Stromal cell of bone marrow (primary cell): ENCODE data around the gene MLXIPL.
"Not testable (repeated sequence)": the region's sequence is repeated elsewhere in the genome, so short reads cannot be mapped to it uniquely, and the experiment has no call there.

Source experiments
- DNase-seq: peaks from one replicate; pipeline ENCODE4 v3.0.0-alpha.2; 2012; ENCODE audit warnings: low read depth

MLXIPL gene

GRCh38 chr7:73623798-73624668, at the start of gene MLXIPL:
MLXIPL (minus strand) TSS chr7:73624522; CDS start chr7:73624492, 30 bp downstream.
- no peak for DNase-seq

GRCh38 chr7:73671857-73672445, 47.6 kb upstream of the MLXIPL start:
- no peak for DNase-seq

DNA sequence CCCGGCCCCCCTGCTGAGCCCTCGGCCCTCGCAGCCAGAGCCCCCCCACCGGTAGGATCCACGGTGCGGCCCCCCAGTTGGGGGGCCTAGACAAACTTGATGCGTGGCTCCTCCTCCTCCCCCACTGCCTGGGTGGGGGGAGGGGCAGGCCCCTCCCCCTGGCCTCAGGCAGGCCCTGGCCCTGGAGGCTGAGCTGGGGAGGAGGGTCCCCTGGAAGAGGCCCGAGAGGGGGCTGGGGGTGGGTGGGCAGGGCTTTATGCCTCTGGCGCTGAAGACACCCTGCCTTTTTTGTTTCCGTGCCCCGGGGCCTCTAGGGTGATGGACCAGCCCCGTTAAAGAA, 47.0 kb upstream of the MLXIPL start:
- DNase-seq = no peak

DNA sequence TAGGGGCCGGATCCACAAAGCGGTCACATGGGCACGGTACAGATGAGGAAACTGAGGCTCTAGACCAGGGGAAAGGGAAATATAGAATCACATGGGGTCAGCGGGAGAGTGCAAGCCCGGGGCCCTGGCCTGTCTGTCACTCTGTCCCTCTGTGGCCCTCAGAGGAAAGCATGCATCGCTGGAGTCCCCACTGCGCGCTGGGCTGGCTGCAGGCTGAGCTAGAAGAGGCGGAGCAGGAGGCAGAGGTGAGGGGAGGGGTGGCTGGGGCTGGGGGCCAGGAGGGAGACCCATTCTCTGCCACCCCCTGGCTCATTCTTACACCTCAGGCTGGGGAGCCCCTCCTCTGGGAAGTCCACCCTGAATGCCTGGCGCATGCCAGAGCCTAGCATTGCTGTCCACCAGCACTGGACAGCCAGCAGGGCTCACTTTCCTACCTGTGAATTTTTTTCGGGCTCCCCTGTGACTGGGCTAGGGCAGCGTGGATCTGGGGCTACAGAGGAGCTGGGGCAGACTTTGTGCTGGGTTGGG, 45.6 kb upstream of the MLXIPL start:
- DNase-seq = no peak

- no peak for DNase-seq
These were observed 45.0 kb upstream of the MLXIPL start for GRCh38 chr7:73669288-73669701.

GRCh38 chr7:73668886-73669230, 44.5 kb upstream of the MLXIPL start:
- no peak for DNase-seq

- no peak for DNase-seq
These were observed 44.0 kb upstream of the MLXIPL start for GRCh38 chr7:73668103-73668885.

DNA sequence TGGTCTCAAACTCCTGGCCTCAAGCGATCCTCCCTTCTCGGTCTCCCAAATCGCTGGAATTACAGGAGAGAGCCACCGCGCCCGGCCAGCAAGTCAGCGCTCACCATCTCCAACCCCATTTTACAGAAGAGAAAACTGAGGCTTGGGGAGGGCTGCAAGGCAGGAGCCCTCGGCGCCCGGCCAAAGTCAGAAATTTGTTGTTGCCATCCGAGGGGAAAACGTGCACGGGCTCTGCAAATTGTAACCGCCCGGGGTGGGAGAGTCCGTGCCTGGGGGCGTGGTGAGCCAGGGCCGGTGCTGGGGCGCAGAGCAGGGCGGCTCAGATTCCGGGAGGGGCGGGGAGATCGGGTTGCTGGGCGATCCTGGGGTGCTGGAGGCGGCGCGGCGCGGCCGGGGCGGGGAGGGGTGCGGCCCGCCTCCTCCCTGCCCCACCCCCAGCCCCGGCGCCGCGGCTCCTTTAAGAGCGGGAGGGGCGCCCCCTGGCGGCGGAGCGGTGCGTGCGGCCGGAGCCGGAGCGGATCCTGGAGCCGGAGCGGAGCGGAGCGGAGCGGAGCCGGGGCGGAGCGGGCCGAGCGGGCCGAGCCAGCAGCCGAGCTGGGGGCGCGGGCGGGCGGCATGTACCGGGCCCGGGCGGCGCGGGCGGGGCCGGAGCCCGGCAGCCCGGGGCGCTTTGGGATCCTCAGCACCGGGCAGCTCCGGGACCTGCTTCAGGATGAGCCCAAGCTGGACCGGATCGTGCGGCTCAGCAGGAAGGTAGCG, 43.2 kb upstream of the MLXIPL start, which contains the start of gene VPS37D:
Gene VPS37D, plus strand, starts transcription at position 488 of the 759 bp plus-strand sequence. Its CDS starts 128 bp downstream, at position 616.
- peak; percentile 79 for DNase-seq

DNA sequence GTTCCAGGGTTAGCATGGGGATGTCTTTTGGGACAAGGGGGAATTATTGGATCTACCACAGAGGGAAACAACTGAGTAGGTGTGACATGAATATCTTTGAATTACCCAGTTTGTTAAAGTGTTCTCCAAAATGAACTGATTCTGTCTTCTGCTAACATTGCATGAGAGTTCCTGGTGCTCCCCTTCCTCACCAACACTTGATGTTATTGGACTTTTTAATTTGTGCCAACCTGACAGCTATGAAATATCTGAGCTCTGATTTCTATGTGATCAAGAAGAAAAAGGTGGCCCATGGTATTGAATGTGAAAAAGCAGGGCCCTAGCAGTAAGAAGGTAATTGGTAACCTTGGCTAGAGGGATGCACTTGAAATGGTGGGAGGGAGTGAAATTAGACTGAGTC, 38.7 kb upstream of the MLXIPL start:
- DNase-seq = no peak

DNA sequence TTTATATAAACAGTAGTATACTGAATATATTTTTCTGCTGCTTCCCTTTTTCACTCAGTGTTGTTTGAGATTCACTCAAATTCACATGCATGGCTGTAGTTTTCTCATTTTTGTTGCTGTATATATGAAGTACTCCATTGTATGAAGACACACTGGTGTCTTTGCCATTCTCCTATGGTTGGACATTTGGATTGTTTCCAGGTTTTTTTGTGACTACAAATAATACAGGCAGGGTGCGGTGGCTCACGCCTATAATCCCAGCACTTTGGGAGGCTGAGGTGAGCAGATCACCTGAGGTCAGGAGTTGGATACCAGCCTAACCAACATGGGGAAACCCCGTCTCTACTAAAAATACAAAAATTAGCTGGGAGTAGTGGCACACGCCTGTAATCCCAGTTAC, 36.3 kb upstream of the MLXIPL start:
- not testable (repeated sequence) for DNase-seq

DNA sequence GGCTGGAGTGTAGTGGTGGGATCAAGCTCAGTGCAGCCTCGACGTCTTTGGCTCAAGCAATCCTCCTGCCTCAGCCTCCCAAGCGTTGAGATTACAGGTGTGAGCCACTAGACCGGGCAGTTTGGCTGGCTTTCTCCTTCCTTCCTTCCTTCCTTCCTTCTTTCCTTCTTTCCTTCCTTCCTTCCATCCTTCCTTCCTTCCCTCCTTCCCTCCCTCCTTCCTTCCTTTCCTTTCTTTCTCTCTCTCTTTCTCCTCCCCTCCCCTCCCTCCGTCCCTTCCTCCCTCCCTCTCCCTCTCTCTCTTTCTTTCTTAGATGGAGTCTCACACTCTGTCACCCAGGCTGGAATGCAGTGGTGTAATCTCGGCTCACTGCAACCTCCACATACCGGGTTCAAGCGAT, 35.7 kb upstream of the MLXIPL start:
- no peak for DNase-seq

- not testable (repeated sequence) for DNase-seq
These were observed 31.0 kb upstream of the MLXIPL start for GRCh38 chr7:73655309-73655708.

DNA sequence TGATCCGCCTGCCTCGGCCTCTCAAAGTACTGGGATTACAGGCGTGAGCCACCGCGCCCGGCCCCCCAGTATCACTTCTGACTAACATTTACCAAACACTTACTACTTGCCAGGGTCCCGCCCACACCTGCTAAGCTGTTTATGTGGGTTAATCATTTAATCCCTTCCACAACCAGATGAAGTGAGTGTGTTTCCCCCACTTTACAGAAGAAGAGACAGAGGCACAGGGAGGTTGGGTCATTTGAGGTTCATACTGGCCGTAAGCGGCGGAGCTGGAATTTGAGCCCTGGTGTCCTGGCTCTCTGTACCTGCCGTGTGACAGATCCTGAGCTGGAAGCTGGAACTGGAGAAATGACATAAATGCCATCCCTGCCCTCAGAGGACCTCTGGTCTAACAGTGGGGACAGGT, 28.2 kb upstream of the MLXIPL start:
- DNase-seq = no peak

DNA sequence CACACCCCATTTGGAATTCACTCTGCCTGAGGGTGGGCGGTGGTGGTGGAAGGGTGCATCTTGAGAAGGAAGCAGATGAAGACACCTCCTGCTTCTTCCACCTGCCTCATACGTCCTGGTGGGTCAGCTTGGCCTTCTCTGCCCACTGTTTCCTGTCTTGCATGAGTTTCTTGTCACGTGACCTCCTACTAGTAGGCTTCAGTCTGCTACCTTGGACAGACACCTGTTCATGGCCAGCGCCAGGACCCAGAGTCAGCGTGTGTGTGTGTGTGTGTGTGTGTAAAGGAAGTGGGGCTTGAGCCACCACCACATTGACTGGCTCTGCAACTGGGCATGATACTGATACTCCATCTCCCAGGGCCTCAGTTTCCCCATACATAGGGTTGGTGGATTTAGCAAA, 26.2 kb upstream of the MLXIPL start:
- DNase-seq = no peak

- DNase-seq = no peak
These were observed 25.3 kb upstream of the MLXIPL start for GRCh38 chr7:73649576-73649975.

GRCh38 chr7:73648593-73649332, 24.4 kb upstream of the MLXIPL start:
- no peak for DNase-seq

GRCh38 chr7:73647725-73648592, 23.6 kb upstream of the MLXIPL start:
- DNase-seq = no peak

DNA sequence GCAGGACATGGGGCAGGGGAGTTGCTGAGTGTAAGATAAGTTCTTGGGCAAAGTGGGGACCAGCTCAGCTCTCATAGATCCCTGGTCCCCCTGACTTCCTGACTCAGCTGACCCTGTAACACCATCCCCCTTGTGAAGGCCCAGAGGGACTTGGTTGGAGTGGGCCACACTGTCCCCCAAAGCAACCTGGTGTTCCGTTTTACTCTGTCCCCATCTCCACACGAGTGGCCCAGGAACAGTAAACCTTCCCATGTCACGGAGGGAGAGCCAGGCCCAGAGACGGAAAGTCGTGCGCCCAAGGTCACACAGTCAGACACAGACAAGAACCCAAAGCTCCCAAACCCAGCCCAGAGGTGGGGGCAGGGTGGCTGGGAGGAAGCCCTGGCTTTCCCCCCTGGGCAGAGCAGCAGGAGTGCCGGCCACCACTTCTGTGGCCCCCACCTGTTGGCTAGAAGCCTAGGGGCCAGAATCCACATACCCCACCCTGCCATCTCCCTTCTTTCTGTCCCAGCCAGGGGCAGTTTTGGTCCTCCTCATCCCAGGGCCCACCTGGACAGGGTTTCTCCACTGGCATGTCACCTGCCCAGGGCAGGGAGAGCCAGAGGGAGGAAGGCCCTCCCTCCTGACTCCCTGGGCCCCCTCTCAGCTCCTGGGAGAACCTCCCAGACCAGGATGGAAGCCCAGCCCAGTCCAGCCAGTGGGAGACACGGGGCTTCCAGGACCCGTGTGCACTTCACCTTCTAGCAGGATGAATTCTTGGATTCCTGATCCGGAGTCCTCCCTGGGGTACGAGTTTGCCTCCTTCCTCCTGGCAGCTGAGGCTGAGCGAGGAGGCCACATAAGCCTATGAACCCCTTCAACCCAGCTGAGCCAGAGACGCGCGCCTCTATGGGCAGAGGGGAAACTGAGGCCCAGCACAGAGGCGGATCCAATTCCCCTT, 22.7 kb upstream of the MLXIPL start:
- DNase-seq = no peak

DNA sequence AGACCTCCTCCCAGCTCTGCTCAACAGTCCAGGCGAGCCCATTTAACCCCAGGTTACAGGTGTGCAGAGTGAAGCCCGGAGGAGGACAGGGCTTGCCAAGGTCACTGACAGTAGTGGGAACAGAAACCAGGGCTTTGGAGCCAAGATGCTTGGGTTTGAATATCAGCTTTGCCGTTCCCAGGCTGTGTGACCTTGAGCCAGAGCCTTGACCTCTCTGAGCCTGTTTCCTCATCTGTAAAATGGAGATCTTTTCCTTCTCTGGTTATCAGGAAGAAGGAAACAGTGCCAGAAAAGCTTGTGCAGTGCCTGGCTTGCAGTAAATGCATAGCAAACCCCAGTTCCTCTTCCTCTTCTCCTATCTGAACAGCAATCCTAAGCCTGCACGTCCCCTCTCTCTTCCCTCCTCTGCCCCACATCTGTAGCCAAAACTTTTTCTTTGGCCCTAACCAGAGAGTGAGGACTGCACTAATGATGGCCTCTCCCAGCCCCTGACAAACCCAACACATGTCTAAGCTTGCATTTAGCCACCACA, 21.4 kb upstream of the MLXIPL start:
- no peak for DNase-seq
